HepG2 (cell line): ENCODE measurements around the gene RAB15. TPM values are rescaled to one million over a fixed set of nuclear protein-coding genes. Genes with fewer than 3 reads are reported as not detected.
A peak's percentile ranks its signal among the peaks of the same experiment; 100 is the strongest.

Experiments
- ATAC-seq: fragments of 200-7000 bp; cut with Tn5 transposase; 3 replicates; pipeline ENCODE4 v1.9.1; 2020; ENCODE audit warnings: mild to moderate bottlenecking, moderate library complexity
- BruUV-seq: library from RNA; stranded (reverse); fragments of 400-500 nt; replicated peaks from 2 replicates; lab custom pipeline; 2021; lab: Mats Ljungman, UMichigan
- CTCF ChIA-PET: fragments of 300-600 bp; formaldehyde crosslinking; extraction: SDS; loops from one replicate; lab custom pipeline; 2021; ENCODE audit warnings: low total read pairs, inconsistent platforms, low intra/inter-chr PET ratio; lab: Yijun Ruan, JAX
- POLR2A ChIA-PET: fragments of 350-600 bp; sonication (Branson Sonifier 250); formaldehyde crosslinking; loops from one replicate; lab custom pipeline; 2020; ENCODE audit warnings: antibody characterized with exemption, inconsistent platforms; lab: Yijun Ruan, JAX
- DNase-seq: peaks from one replicate; pipeline ENCODE4 v3.0.0-alpha.2; 2015; ENCODE audit warnings: low spot score
- FAIRE-seq: peaks from 3 replicates; lab custom pipeline; 2011; peaks lifted over from hg19 to GRCh38; lab: Jason Lieb, UNC
- H2AFZ ChIP-seq: one replicate; pipeline ENCODE4 v1.6.1; 2011; ENCODE audit warnings: low read length, inconsistent platforms
- H3K27ac ChIP-seq: fragments of 300-600 bp; 3 replicates; pipeline ENCODE4 v1.8.0; 2011; ENCODE audit warnings: mixed run types, mild to moderate bottlenecking, mixed read lengths, low read length, inconsistent platforms; ENCODE audit not compliant: insufficient read depth; ENCODE audit errors: extremely low read length
- H3K27me3 ChIP-seq, 2 experiments: fragments of 200-600 bp in 1 of 2; 2 replicates in 1 of 2; 3 replicates in 1 of 2; pipeline versions ENCODE4 v1.6.0 to v1.8.0; 2011; ENCODE audit warnings: low read length in 2 of 2, mild to moderate bottlenecking in 2 of 2, moderate library complexity in 2 of 2, inconsistent platforms in 1 of 2; ENCODE audit not compliant: insufficient read depth in 2 of 2, control insufficient read depth in 1 of 2
- H3K36me3 ChIP-seq, 2 experiments: fragments of 200-600 bp in 1 of 2; replicated peaks in 1 of 2; 2 replicates in 1 of 2; 3 replicates in 1 of 2; pipeline versions ENCODE4 v1.5.1 to v1.8.0; 2011; ENCODE audit warnings: low read length in 2 of 2, inconsistent platforms in 1 of 2; ENCODE audit not compliant: insufficient read depth in 2 of 2, control insufficient read depth in 1 of 2
- H3K4me1 ChIP-seq: 2 replicates; pipeline ENCODE4 v1.5.1; 2012; ENCODE audit warnings: low read length, inconsistent platforms; ENCODE audit not compliant: insufficient read depth
- H3K4me2 ChIP-seq: 2 replicates; pipeline ENCODE4 v1.6.0; 2011; ENCODE audit warnings: low read depth, low read length, inconsistent platforms
- H3K4me3 ChIP-seq, 3 experiments: fragments of 200-600 bp in 1 of 3; sonication (generic), shearing (Covaris generic) in 1 of 3; replicated peaks in 1 of 3; 2 replicates each; pipeline ENCODE4 v1.5.1; 2011 to 2016; ENCODE audit warnings: low read length in 3 of 3, inconsistent platforms in 2 of 3, low read depth in 2 of 3, mild to moderate bottlenecking in 2 of 3, control low read depth in 1 of 3, mixed read lengths in 1 of 3; ENCODE audit not compliant: insufficient read depth in 1 of 3
- H3K79me2 ChIP-seq: one replicate; pipeline ENCODE4 v1.6.1; 2011; ENCODE audit warnings: low read length, inconsistent platforms; ENCODE audit not compliant: insufficient read depth
- H3K9ac ChIP-seq: 2 replicates; pipeline ENCODE4 v1.6.0; 2011; ENCODE audit warnings: mild to moderate bottlenecking, low read depth, low read length, inconsistent platforms; ENCODE audit not compliant: insufficient read depth
- H3K9me3 ChIP-seq: 2 replicates; pipeline ENCODE4 v1.5.1; 2012; ENCODE audit warnings: mild to moderate bottlenecking, low read length
- H4K20me1 ChIP-seq: 2 replicates; pipeline ENCODE4 v1.6.0; 2011; ENCODE audit warnings: inconsistent platforms, mild to moderate bottlenecking, low read length, moderate library complexity; ENCODE audit not compliant: insufficient read depth
- CBX1 ChIP-seq: IDR thresholded peaks from one replicate; pipeline ENCODE4 v1.6.1; 2016; ENCODE audit warnings: antibody characterized with exemption, low read depth
- HNF4A ChIP-seq: sonication (generic); formaldehyde crosslinking; IDR thresholded peaks from 2 replicates; pipeline ENCODE4 v1.4.0; 2020; ENCODE audit warnings: missing genetic modification reagents
- HOXA3 ChIP-seq: sonication (generic); formaldehyde crosslinking; IDR thresholded peaks from 2 replicates; pipeline ENCODE4 v1.5.0; 2020; ENCODE audit warnings: missing genetic modification reagents
- NR2F6 ChIP-seq, 2 experiments: IDR thresholded peaks; 2 replicates each; pipeline ENCODE4 v1.6.1; 2016; ENCODE audit warnings: antibody characterized with exemption in 1 of 2, mild to moderate bottlenecking in 1 of 2
- SOX5 ChIP-seq: IDR thresholded peaks from 2 replicates; pipeline ENCODE4 v1.6.1; 2016; ENCODE audit warnings: borderline replicate concordance
- ZBTB38 ChIP-seq: sonication (generic); formaldehyde crosslinking; IDR thresholded peaks from 2 replicates; pipeline ENCODE4 v1.5.1; 2020; ENCODE audit warnings: mild to moderate bottlenecking, missing genetic modification reagents
- ZFP1 ChIP-seq: IDR thresholded peaks from 2 replicates; pipeline ENCODE4 v1.6.1; 2016
- ZMYM3 ChIP-seq: sonication (generic); formaldehyde crosslinking; IDR thresholded peaks from 2 replicates; pipeline ENCODE4 v1.5.1; 2020; ENCODE audit warnings: mild to moderate bottlenecking, missing genetic modification reagents
- ZNF121 ChIP-seq: sonication (generic); formaldehyde crosslinking; IDR thresholded peaks from 2 replicates; pipeline ENCODE4 v1.5.0; 2020; ENCODE audit warnings: mild to moderate bottlenecking, missing genetic modification reagents
- ZNF235 ChIP-seq: sonication (generic); formaldehyde crosslinking; IDR thresholded peaks from 2 replicates; pipeline ENCODE4 v1.8.1; 2023; ENCODE audit warnings: mild to moderate bottlenecking, missing genetic modification reagents, borderline replicate concordance
- ZNF607 ChIP-seq: sonication (generic); formaldehyde crosslinking; IDR thresholded peaks from 2 replicates; pipeline ENCODE4 v1.5.1; 2020; ENCODE audit warnings: missing genetic modification reagents, mild to moderate bottlenecking, borderline replicate concordance
- WGBS: methylation state at CpG from one replicate; pipeline ENCODE4 v1.1.6; 2017; ENCODE audit warnings: low lambda C conversion rate; 5-methylcytosine and 5-hydroxymethylcytosine counted together
- in situ Hi-C: cut with HindIII; loops from 2 replicates; pipeline ENCODE4 v1.10.0; 2017; ENCODE audit warnings: low pct_unique_long_range_greater_than_20kb; ENCODE audit not compliant: extremely low pct_ligation_motif_present
- intact Hi-C: fragments of 100-400 bp; cut with micrococcal nuclease; formaldehyde crosslinking; loops from one replicate; pipeline ENCODE4 v1.10.0; 2022; ENCODE audit not compliant: unreplicated experiment
- polyA plus RNA-seq, 8 experiments: library from polyadenylated mRNA; depleted of rRNA in 3 of 8; stranded (reverse) in 7 of 8; unstranded in 1 of 8; fragments of >200 nt; fragmentation: Illumina TruSeq in 4 of 8; extraction: Trizol in 4 of 8; gene quantifications; 2 replicates each; pipeline versions ENCODE4 v1.2.1 to v1.2.3, GENCODE V29; 2011 to 2016; ENCODE audit warnings: low read depth in 4 of 8, missing spikeins in 1 of 8, mixed read lengths in 1 of 8; ENCODE audit not compliant: insufficient read depth in 1 of 8
- total RNA-seq, 5 experiments: library from RNA; depleted of rRNA; stranded (reverse); fragments of >200 nt; fragmentation: Illumina TruSeq; extraction: Trizol; gene quantifications; 2 replicates each; pipeline ENCODE4 v1.2.3, GENCODE V29; 2016; ENCODE audit warnings: low read depth in 1 of 5
- TF ChIP-seq, protein P1 (sequence below): IDR thresholded peaks from 2 replicates; pipeline ENCODE4 v1.4.0; 2020; ENCODE audit warnings: mild to moderate bottlenecking, missing genetic modification reagents
- TF ChIP-seq, protein P2 (sequence below): IDR thresholded peaks from 2 replicates; pipeline ENCODE4 v1.6.1; 2012; ENCODE audit warnings: low read depth, low read length, improper control_type of control experiment
- TF ChIP-seq, protein P3 (sequence below): sonication (generic); formaldehyde crosslinking; IDR thresholded peaks from 2 replicates; pipeline ENCODE4 v1.5.0; 2020; ENCODE audit warnings: mild to moderate bottlenecking, missing genetic modification reagents

The RAB15 gene
- total and polyA plus RNA-seq, 2 of the 13 experiments (the other 11 are each of a cell fraction or from before 2014, with no cell fraction given), result 7.4 to 18.5 TPM

DNA sequence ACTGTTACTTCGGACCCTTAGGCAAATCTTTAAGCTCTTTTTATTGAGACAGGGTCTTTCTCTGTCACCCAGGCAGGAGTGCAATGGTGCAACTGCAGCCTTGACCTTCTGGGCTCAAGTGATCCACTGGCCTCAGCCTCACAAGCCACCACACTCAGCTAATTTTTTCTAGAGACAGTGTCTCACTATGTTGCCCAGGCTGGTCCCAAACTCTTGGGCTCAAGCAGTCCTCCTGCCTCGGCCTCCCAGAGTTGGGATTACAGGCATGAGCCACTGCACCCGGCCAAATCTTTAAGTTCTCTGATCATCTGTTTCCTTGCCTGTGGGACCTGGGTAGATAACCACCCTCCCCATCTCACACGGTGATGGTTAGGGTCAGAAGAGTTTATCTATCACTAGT, 27.3 kb downstream of the RAB15 start:
- ChIA-PET POLR2A (interaction anchor here (0.8 to 1.7 kb wide), 2 partner anchors 30 to 42 kb away, joined by 3 to 5 read pairs; partner anchors contain the start of gene FNTB), CTCF (no interaction called here)
- Histone ChIP-seq H3K27ac (no peak overlapping the region), H2AFZ (no peak overlapping the region), H3K9me3 (no peaks in the 10 kb centered on the region), H4K20me1 (no peaks in the 10 kb centered on the region), H3K79me2 (peaks cover 28% of the 10 kb centered on the region), H3K27me3 (no peaks in the 10 kb centered on the region; a peak in 1 of 5 replicates), H3K4me3 (no peak overlapping the region), H3K4me1 (peaks cover 95% of the 10 kb centered on the region), H3K9ac (no peak overlapping the region), H3K4me2 (no peak overlapping the region), H3K36me3 (peaks cover 0 to 2% of the 10 kb centered on the region in 2 experiments; a peak in 1 of 5 replicates)
- intact Hi-C loops, result no loop called here
- DNase-seq, result no peak
- ATAC-seq, result no peak
- FAIRE-seq, result no peak
- TF ChIP-seq, protein P1, sequence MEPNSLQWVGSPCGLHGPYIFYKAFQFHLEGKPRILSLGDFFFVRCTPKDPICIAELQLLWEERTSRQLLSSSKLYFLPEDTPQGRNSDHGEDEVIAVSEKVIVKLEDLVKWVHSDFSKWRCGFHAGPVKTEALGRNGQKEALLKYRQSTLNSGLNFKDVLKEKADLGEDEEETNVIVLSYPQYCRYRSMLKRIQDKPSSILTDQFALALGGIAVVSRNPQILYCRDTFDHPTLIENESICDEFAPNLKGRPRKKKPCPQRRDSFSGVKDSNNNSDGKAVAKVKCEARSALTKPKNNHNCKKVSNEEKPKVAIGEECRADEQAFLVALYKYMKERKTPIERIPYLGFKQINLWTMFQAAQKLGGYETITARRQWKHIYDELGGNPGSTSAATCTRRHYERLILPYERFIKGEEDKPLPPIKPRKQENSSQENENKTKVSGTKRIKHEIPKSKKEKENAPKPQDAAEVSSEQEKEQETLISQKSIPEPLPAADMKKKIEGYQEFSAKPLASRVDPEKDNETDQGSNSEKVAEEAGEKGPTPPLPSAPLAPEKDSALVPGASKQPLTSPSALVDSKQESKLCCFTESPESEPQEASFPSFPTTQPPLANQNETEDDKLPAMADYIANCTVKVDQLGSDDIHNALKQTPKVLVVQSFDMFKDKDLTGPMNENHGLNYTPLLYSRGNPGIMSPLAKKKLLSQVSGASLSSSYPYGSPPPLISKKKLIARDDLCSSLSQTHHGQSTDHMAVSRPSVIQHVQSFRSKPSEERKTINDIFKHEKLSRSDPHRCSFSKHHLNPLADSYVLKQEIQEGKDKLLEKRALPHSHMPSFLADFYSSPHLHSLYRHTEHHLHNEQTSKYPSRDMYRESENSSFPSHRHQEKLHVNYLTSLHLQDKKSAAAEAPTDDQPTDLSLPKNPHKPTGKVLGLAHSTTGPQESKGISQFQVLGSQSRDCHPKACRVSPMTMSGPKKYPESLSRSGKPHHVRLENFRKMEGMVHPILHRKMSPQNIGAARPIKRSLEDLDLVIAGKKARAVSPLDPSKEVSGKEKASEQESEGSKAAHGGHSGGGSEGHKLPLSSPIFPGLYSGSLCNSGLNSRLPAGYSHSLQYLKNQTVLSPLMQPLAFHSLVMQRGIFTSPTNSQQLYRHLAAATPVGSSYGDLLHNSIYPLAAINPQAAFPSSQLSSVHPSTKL (CRISPR knock-in tag), result peak; percentile 21; the same call in 1 of the 2 replicates
- TF ChIP-seq, protein P2, sequence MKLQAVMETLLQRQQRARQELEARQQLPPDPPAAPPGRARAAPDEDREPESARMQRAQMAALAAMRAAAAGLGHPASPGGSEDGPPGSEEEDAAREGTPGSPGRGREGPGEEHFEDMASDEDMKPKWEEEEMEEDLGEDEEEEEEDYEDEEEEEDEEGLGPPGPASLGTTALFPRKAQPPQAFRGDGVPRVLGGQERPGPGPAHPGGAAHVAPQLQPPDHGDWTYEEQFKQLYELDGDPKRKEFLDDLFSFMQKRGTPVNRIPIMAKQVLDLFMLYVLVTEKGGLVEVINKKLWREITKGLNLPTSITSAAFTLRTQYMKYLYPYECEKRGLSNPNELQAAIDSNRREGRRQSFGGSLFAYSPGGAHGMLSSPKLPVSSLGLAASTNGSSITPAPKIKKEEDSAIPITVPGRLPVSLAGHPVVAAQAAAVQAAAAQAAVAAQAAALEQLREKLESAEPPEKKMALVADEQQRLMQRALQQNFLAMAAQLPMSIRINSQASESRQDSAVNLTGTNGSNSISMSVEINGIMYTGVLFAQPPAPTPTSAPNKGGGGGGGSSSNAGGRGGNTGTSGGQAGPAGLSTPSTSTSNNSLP, result no peak
- TF ChIP-seq ZFP1, result no peak
- peak; percentile 36; the same call in 1 of the 2 replicates for TF ChIP-seq NR2F6 (IDR thresholded peaks at IDR 0.05)
- 0 out of 2 replicates have a peak, but pooled peaks have one; percentile 18 for TF ChIP-seq NR2F6 (CRISPR knock-in tag; IDR thresholded peaks at IDR 0.05)
- TF ChIP-seq SOX5 (CRISPR knock-in tag), result no peak
- TF ChIP-seq ZNF235 (CRISPR knock-in tag), result no peak
- TF ChIP-seq ZNF607 (CRISPR knock-in tag), result no peak
- no peak for TF ChIP-seq CBX1
- TF ChIP-seq ZBTB38, result no peak
- TF ChIP-seq HNF4A (CRISPR knock-in tag), result peak; percentile 50
- no peak for TF ChIP-seq HOXA3 (CRISPR knock-in tag)
- TF ChIP-seq ZMYM3 (CRISPR knock-in tag), result peak; percentile 56
- TF ChIP-seq, protein P3, sequence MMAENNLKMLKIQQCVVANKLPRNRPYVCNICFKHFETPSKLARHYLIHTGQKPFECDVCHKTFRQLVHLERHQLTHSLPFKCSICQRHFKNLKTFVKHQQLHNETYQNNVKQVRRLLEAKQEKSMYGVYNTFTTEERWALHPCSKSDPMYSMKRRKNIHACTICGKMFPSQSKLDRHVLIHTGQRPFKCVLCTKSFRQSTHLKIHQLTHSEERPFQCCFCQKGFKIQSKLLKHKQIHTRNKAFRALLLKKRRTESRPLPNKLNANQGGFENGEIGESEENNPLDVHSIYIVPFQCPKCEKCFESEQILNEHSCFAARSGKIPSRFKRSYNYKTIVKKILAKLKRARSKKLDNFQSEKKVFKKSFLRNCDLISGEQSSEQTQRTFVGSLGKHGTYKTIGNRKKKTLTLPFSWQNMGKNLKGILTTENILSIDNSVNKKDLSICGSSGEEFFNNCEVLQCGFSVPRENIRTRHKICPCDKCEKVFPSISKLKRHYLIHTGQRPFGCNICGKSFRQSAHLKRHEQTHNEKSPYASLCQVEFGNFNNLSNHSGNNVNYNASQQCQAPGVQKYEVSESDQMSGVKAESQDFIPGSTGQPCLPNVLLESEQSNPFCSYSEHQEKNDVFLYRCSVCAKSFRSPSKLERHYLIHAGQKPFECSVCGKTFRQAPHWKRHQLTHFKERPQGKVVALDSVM (CRISPR knock-in tag), result peak; percentile 51; the same call in 1 of the 2 replicates
- TF ChIP-seq ZNF121 (CRISPR knock-in tag), result peak; percentile 98
- no TSS peak for BruUV-seq
- WGBS, result 79% methylated on average over 2 of the region's 4 CpGs
- in situ Hi-C loops, result no loop called here
